Lung (tissue), 12 donors: ENCODE data around the gene RAPGEF1. TPM values are rescaled to one million over a fixed set of nuclear protein-coding genes. Genes with fewer than 3 reads are reported as not detected.

ENCODE experiments used
- ATAC-seq: fragments of 200-7000 bp; cut with Tn5 transposase; one replicate; pipeline ENCODE4 v1.9.1; 2020; ENCODE audit warnings: moderate number of reproducible peaks; ENCODE audit not compliant: insufficient read depth, low FRiP score
- DNase-seq, 3 donors: peaks; one replicate each; pipeline ENCODE4 v3.0.0-alpha.2; 2013 to 2017
- H3K27ac ChIP-seq, 2 donors: one replicate each; pipeline ENCODE4 v1.5.1; 2013; ENCODE audit warnings: mild to moderate bottlenecking in 2 of 2, moderate library complexity in 2 of 2, control low read depth in 1 of 2, inconsistent platforms in 1 of 2, low read depth in 1 of 2, low read length in 1 of 2
- H3K27me3 ChIP-seq, 3 donors: one replicate each; pipeline ENCODE4 v1.5.1; 2013; ENCODE audit warnings: low read length in 2 of 3; ENCODE audit not compliant: control insufficient read depth in 3 of 3, insufficient read depth in 3 of 3
- H3K36me3 ChIP-seq, 4 donors: one replicate each; pipeline ENCODE4 v1.5.1; 2013; ENCODE audit warnings: low read length in 4 of 4, mild to moderate bottlenecking in 1 of 4, moderate library complexity in 1 of 4; ENCODE audit not compliant: control insufficient read depth in 4 of 4, insufficient read depth in 4 of 4
- H3K4me1 ChIP-seq, 5 donors: one replicate each; pipeline ENCODE4 v1.5.1; 2013; ENCODE audit warnings: low read length in 5 of 5, mild to moderate bottlenecking in 2 of 5, moderate library complexity in 1 of 5; ENCODE audit not compliant: control insufficient read depth in 5 of 5, insufficient read depth in 5 of 5
- H3K4me3 ChIP-seq: one replicate; pipeline ENCODE4 v1.5.1; 2013; ENCODE audit warnings: mild to moderate bottlenecking, control low read depth, moderate library complexity
- H3K9ac ChIP-seq, 2 donors: one replicate each; pipeline ENCODE4 v1.5.1; 2013; ENCODE audit warnings: low read length in 2 of 2, control low read depth in 1 of 2; ENCODE audit not compliant: insufficient read depth in 1 of 2
- H3K9me3 ChIP-seq, 4 donors: one replicate each; pipeline ENCODE4 v1.5.1; 2013; ENCODE audit warnings: low read length in 3 of 4, mild to moderate bottlenecking in 1 of 4, moderate library complexity in 1 of 4; ENCODE audit not compliant: control insufficient read depth in 4 of 4, insufficient read depth in 3 of 4
- CTCF ChIP-seq: IDR thresholded peaks from 2 replicates; pipeline ENCODE4 v1.5.1; 2012; ENCODE audit warnings: mild to moderate bottlenecking; ENCODE audit errors: control extremely low read depth, extremely low read depth
- WGBS, 2 donors: extraction: QIAGEN DNeasy Blood & Tissue Kit; methylation state at CpG; one replicate each; pipeline ENCODE4 v1.1.7; 2013; 5-methylcytosine and 5-hydroxymethylcytosine counted together
- polyA plus RNA-seq, 2 donors: library from polyadenylated mRNA; stranded (reverse); fragments of 200-250 nt; gene quantifications; one replicate each; pipeline ENCODE4 v1.2.1, GENCODE V29; 2013
- total RNA-seq, 2 donors: library from RNA; depleted of rRNA in 1 of 2; stranded (reverse); fragments of >200 nt in 1 of 2; gene quantifications; one replicate each; pipeline ENCODE4 v1.2.1, GENCODE V29; 2014 to 2021
- donor health status: control.
- donor health status: control.
- donor health status: Bipolar disorder and iron deficiency.
- donor health status: healthy.
- donor health status: DM: yes; HTN: yes; CAD: no.

Gene RAPGEF1
- total and polyA plus RNA-seq, 4 donors: 38.9 to 134 (median 55.1) TPM

GRCh38 chr9:131734165-131734610, 5.7 kb downstream of the RAPGEF1 start:
- peak overlapping the region in 1 of 2 donors; percentile 75 for H3K27ac ChIP-seq
- no peak overlapping the region for H3K9ac ChIP-seq
- H3K4me3 ChIP-seq: no peak overlapping the region

GRCh38 chr9:131733541-131734061, 6.3 kb downstream of the RAPGEF1 start:
- no peak overlapping the region for H3K9ac ChIP-seq
- DNase-seq: peak; percentile 65 to 82 (median 78)
- WGBS, 2 donors: 17 to 49% methylated on average over 16 of the region's 16 CpGs
- peak overlapping the region in 1 of 2 donors; percentile 33 for H3K27ac ChIP-seq
- H3K9me3 ChIP-seq: no peaks in the 10 kb centered on the region
- TF ChIP-seq CTCF: no peak
- peak; percentile 29 for ATAC-seq
- no peaks in the 10 kb centered on the region for H3K36me3 ChIP-seq
- no peaks in the 10 kb centered on the region for H3K27me3 ChIP-seq
- no peak overlapping the region for H3K4me3 ChIP-seq
- H3K4me1 ChIP-seq: peaks cover 22 to 50% (median 39%) of the 10 kb centered on the region in 5 donors

More at GRCh38 chr9:131734165-131734610, 5.7 kb downstream of the RAPGEF1 start:
- H3K27me3 ChIP-seq: no peaks in the 10 kb centered on the region
- ATAC-seq (no peak), DNase-seq (no peak)
- H3K9me3 ChIP-seq: no peaks in the 10 kb centered on the region
- peaks cover 27 to 55% (median 37%) of the 10 kb centered on the region in 5 donors for H3K4me1 ChIP-seq
- H3K36me3 ChIP-seq: no peaks in the 10 kb centered on the region
- TF ChIP-seq CTCF: no peak
- WGBS, 2 donors: 19 to 25% methylated on average over 6 of the region's 6 CpGs

- Histone ChIP-seq H3K9ac (no peak overlapping the region), H3K4me3 (no peak overlapping the region), H3K36me3 (no peaks in the 10 kb centered on the region), H3K27ac (peak overlapping the region; percentile 27 to 88), H3K9me3 (no peaks in the 10 kb centered on the region), H3K27me3 (no peaks in the 10 kb centered on the region), H3K4me1 (peaks cover 22 to 51% (median 47%) of the 10 kb centered on the region in 5 donors)
- ATAC-seq (no peak), DNase-seq (peak in 1 of 3 donors; percentile 32)
- 30 to 57% methylated on average over 12 of the region's 12 CpGs for WGBS, 2 donors
- TF ChIP-seq CTCF: no peak
Observed at GRCh38 chr9:131732636-131733289, 7.1 kb downstream of the RAPGEF1 start.
